Activated CD4-positive, alpha-beta T cell treated with anti-CD3 and anti-CD28 coated beads for 4 hours (primary cell): ENCODE data around the gene DMBT1.

ENCODE experiments used
- DNase-seq, 2 donors: peaks; one replicate each; pipeline ENCODE4 v3.0.0-alpha.2; 2020

DMBT1 gene

GRCh38 chr10:122560279-122560804 is at the start of gene DMBT1:
Gene DMBT1, plus strand, starts transcription at chr10:122560754. Its CDS starts 17 bp downstream, at chr10:122560771.
- DNase-seq: no peak

- no peak for DNase-seq
Measured at GRCh38 chr10:122513053-122513452, 47.5 kb upstream of the DMBT1 start.

- DNase-seq: no peak
Measured at GRCh38 chr10:122514045-122514840, 46.3 kb upstream of the DMBT1 start.

- no peak for DNase-seq
Measured at GRCh38 chr10:122515022-122515424, 45.5 kb upstream of the DMBT1 start.

- DNase-seq: peak; percentile 55 to 68
Measured at GRCh38 chr10:122515588-122516231, 44.8 kb upstream of the DMBT1 start.

- no peak for DNase-seq
Measured at GRCh38 chr10:122516734-122517133, 43.8 kb upstream of the DMBT1 start.

- DNase-seq: no peak
Measured at GRCh38 chr10:122519144-122519543, 41.4 kb upstream of the DMBT1 start.

- DNase-seq: no peak
Measured at GRCh38 chr10:122519873-122520272, 40.7 kb upstream of the DMBT1 start.

GRCh38 chr10:122521011-122521410 is 39.5 kb upstream of the DMBT1 start:
- no peak for DNase-seq

GRCh38 chr10:122524811-122525210 is 35.7 kb upstream of the DMBT1 start:
- DNase-seq: no peak

- DNase-seq: no peak
Measured at GRCh38 chr10:122525788-122526187, 34.8 kb upstream of the DMBT1 start.

- no peak for DNase-seq
Measured at GRCh38 chr10:122526892-122527291, 33.7 kb upstream of the DMBT1 start.

GRCh38 chr10:122530177-122530576 is 30.4 kb upstream of the DMBT1 start:
- DNase-seq: no peak

- no peak for DNase-seq
Measured at GRCh38 chr10:122531261-122531660, 29.3 kb upstream of the DMBT1 start.

GRCh38 chr10:122531939-122532338 is 28.6 kb upstream of the DMBT1 start:
- no peak for DNase-seq

GRCh38 chr10:122532601-122533296 is 27.8 kb upstream of the DMBT1 start:
- DNase-seq: no peak

- no peak for DNase-seq
Measured at GRCh38 chr10:122537545-122537944, 23.0 kb upstream of the DMBT1 start.

GRCh38 chr10:122541541-122542002 is 19.0 kb upstream of the DMBT1 start:
- DNase-seq: no peak

GRCh38 chr10:122543676-122544445 is 16.7 kb upstream of the DMBT1 start:
- no peak for DNase-seq

- DNase-seq: no peak
Measured at GRCh38 chr10:122544493-122544892, 16.1 kb upstream of the DMBT1 start.

GRCh38 chr10:122546242-122546641 is 14.3 kb upstream of the DMBT1 start:
- no peak for DNase-seq

GRCh38 chr10:122548407-122549085 is 12.0 kb upstream of the DMBT1 start:
- DNase-seq: no peak
